ENCODE data around the gene ITSN2. TPM values are rescaled to one million over a fixed set of nuclear protein-coding genes. Genes with fewer than 3 reads are reported as not detected.
"Not testable (repeated sequence)": the region's sequence is repeated elsewhere in the genome, so short reads cannot be mapped to it uniquely, and the experiment has no call there.

The ITSN2 gene
- total and polyA plus RNA-seq, 8 donors = 28.7 to 85.6 (median 38.7) TPM

DNA sequence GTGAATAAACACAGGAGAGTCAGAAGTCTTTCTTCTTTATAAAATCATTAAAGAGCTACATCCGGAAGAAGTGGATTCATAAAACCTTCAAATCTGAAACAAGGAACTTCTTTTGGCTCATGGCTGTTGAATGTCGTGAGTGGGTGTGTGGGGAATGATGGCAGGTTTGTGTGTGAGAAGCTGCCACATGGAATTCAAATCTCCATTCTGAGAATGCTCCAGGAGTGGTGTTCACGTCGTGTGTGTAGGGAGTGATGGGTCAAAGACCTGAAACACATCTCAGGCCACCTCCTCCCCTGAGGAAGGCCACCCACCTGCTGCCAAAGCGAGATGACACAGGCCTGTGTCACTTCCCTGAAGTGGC is 156.6 kb downstream of the ITSN2 start:
- Histone ChIP-seq H3K36me3 (peaks cover 0 to 84% of the 10 kb centered on the region in 2 donors), H3K27me3 (no peaks in the 10 kb centered on the region), H3K4me1 (no peaks in the 10 kb centered on the region), H3K9me3 (no peaks in the 10 kb centered on the region), H3K27ac (no peak overlapping the region), H3K4me3 (no peak overlapping the region)
- DNase-seq (no peak), ATAC-seq (no peak)
- TF ChIP-seq, protein P1, sequence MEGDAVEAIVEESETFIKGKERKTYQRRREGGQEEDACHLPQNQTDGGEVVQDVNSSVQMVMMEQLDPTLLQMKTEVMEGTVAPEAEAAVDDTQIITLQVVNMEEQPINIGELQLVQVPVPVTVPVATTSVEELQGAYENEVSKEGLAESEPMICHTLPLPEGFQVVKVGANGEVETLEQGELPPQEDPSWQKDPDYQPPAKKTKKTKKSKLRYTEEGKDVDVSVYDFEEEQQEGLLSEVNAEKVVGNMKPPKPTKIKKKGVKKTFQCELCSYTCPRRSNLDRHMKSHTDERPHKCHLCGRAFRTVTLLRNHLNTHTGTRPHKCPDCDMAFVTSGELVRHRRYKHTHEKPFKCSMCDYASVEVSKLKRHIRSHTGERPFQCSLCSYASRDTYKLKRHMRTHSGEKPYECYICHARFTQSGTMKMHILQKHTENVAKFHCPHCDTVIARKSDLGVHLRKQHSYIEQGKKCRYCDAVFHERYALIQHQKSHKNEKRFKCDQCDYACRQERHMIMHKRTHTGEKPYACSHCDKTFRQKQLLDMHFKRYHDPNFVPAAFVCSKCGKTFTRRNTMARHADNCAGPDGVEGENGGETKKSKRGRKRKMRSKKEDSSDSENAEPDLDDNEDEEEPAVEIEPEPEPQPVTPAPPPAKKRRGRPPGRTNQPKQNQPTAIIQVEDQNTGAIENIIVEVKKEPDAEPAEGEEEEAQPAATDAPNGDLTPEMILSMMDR (IDR thresholded peaks at IDR 0.05) = no peak
- intact Hi-C loops (cut with DNase I) = no loop called here

DNA sequence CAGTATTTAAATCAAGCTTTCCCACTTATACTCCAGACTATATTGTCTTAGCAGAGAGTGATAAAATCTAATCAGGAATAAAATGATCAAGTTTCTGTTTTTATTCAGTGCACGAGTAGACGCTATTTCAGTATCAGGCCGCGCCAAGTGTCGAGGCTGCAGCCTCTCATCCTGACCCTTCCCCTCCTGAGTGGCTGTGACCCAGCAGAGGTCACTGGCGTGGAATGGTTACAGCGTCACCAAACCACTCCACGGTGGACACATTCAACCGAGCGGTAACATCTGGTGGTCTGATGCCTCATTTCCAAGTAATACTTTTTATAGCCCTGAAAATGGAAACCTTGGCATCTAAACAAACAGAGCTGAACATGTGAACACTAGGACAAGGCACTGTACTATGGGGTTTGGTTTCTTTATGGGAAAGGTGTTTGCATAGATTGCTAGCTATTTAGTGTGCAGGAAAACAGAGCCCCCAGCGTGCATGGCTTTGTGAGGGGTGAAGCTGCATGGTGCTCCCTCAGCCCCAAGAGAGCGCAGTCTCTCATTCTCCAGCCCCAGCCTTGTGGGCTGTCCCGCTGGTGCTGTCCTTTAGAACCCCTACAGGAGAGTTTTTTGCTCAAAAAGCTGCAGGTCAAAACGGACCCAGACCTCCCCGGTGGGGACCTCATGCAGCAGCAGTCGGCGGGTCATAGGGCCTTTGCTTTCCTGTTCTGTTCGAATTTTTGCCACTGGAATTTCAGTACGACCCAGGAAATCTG is 157.1 kb downstream of the ITSN2 start:
- Histone ChIP-seq H3K4me1 (no peaks in the 10 kb centered on the region), H3K27me3 (no peaks in the 10 kb centered on the region), H3K9me3 (no peaks in the 10 kb centered on the region), H3K36me3 (peaks cover 0 to 78% of the 10 kb centered on the region in 2 donors), H3K4me3 (no peak overlapping the region), H3K27ac (no peak overlapping the region)
- DNase-seq (no peak), ATAC-seq (no peak)
- intact Hi-C loops (cut with DNase I) = no loop called here
- TF ChIP-seq, protein P1 (IDR thresholded peaks at IDR 0.05) = no peak

DNA sequence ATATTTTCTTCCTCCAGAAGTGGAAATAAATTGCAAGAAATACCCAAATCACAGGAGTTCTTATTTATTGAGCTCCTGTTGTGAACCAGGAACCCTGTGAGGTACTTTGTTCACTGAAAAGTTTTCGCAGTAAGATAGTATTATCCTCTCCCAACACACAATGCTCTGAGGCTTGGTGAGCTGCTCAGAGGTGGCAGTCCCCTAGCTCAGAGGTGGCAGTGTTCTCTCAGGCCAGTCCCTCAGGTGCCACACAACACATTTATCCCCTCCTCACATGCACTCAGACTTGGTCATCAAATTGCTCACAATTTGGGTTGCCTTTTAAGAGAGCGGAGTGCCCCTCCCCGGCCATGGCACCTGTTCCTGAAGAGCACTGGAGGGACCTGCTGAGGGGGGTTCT is 159.5 kb downstream of the ITSN2 start:
- no peak overlapping the region for H3K4me3 ChIP-seq
- TF ChIP-seq, protein P1 (IDR thresholded peaks at IDR 0.05) = no peak
- H3K4me1 ChIP-seq = no peaks in the 10 kb centered on the region
- DNase-seq (no peak), ATAC-seq (no peak)
- H3K27me3 ChIP-seq = no peaks in the 10 kb centered on the region
- intact Hi-C loops (cut with DNase I) = no loop called here
- H3K9me3 ChIP-seq = no peaks in the 10 kb centered on the region
- no peak overlapping the region for H3K27ac ChIP-seq
- peaks cover 0 to 54% of the 10 kb centered on the region in 2 donors for H3K36me3 ChIP-seq

DNA sequence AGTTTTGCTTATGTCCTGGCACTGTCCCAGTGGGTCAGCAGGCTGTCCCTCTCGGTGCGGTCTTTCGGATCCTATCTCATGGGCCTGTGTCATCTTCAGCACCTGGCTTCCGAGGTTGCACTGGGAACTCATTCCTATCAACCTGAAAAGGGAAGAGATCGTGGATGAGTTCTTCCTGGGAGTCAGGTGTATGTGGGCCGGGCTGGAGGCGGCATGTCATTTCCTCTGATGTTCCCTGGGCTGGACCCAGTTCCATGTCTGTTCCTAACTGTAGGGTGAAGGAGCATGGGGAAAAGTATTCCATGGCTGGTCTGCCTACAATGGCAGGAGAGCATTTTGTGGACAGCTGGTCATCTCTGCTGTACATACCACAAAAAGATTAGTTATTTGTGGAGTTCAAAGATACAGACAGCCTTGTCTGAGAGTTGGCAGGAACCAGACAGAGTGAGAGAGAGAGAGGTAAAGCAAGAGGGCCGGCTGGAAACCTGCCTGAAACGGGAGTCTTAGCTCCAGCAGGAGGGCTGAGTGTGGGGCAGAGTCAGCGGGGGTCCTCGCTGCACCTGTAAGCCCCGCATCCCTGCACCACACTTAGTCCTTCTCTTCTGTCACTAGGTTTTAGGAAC is 160.3 kb downstream of the ITSN2 start:
- Histone ChIP-seq H3K27ac (no peak overlapping the region), H3K27me3 (no peaks in the 10 kb centered on the region), H3K4me3 (no peak overlapping the region), H3K4me1 (no peaks in the 10 kb centered on the region), H3K36me3 (peaks cover 0 to 47% of the 10 kb centered on the region in 2 donors), H3K9me3 (no peaks in the 10 kb centered on the region)
- TF ChIP-seq, protein P1 (IDR thresholded peaks at IDR 0.05) = no peak
- no peak for ATAC-seq
- intact Hi-C loops (cut with DNase I) = no loop called here
- no peak for DNase-seq

DNA sequence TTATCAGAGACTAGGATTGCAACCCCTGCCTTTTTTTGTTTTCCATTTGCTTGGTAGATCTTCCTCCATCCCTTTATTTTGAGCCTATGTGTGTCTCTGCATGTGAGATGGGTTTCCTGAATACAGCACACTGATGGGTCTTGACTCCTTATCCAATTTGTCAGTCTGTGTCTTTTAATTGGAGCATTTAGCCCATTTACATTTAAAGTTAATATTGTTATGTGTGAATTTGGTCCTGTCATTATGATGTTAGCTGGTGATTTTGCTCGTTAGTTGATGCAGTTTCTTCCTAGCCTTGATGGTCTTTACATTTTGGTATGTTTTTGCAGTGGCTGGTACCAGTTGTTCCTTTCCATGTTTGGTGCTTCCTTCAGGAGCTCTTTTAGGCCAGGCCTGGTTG is 163.1 kb downstream of the ITSN2 start:
- H3K36me3 ChIP-seq = peaks cover 0 to 19% of the 10 kb centered on the region in 2 donors
- H3K27ac ChIP-seq; H3K9me3 ChIP-seq; DNase-seq; H3K27me3 ChIP-seq; intact Hi-C loops (cut with DNase I); ATAC-seq; H3K4me1 ChIP-seq; H3K4me3 ChIP-seq: not testable (repeated sequence)
